GM12864 (cell line): ENCODE results near the gene ELOVL7.

Experiments used
- DNase-seq: peaks from one replicate; pipeline ENCODE4 v3.0.0-alpha.2; 2011; ENCODE audit warnings: low read depth
- H3K4me3 ChIP-seq: 2 replicates; pipeline ENCODE4 v1.5.1; 2011; ENCODE audit warnings: mild to moderate bottlenecking, low read depth, low read length, control low read depth
- TF ChIP-seq, protein P1 (sequence below): IDR thresholded peaks from 2 replicates; pipeline ENCODE4 v1.5.1; 2011; ENCODE audit warnings: low read depth, mild to moderate bottlenecking, moderate library complexity, low read length, control low read depth, inconsistent platforms; ENCODE audit errors: missing control alignments

Gene ELOVL7

DNA sequence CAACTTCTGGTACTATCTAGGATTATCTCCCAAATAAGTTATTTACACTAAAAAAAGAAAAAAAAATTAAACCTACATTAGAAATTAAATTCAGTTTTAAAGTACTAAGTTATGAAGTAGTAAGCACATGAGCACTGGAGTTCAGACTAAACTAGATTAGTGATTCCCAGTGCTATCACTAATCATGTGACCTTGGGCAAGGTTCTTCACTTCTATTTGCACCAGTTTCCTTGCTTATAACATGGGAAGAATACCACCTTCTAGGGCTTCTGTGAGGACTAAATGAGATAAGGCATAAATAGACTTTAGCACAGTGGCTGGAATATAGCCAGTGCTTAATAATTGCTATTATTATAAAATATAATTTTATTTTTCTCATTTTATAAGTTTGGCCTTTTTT lies 10.5 kb downstream of the ELOVL7 start:
- DNase-seq, result no peak
- no peak overlapping the region for H3K4me3 ChIP-seq
- TF ChIP-seq, protein P1, sequence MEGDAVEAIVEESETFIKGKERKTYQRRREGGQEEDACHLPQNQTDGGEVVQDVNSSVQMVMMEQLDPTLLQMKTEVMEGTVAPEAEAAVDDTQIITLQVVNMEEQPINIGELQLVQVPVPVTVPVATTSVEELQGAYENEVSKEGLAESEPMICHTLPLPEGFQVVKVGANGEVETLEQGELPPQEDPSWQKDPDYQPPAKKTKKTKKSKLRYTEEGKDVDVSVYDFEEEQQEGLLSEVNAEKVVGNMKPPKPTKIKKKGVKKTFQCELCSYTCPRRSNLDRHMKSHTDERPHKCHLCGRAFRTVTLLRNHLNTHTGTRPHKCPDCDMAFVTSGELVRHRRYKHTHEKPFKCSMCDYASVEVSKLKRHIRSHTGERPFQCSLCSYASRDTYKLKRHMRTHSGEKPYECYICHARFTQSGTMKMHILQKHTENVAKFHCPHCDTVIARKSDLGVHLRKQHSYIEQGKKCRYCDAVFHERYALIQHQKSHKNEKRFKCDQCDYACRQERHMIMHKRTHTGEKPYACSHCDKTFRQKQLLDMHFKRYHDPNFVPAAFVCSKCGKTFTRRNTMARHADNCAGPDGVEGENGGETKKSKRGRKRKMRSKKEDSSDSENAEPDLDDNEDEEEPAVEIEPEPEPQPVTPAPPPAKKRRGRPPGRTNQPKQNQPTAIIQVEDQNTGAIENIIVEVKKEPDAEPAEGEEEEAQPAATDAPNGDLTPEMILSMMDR, result no peak

DNA sequence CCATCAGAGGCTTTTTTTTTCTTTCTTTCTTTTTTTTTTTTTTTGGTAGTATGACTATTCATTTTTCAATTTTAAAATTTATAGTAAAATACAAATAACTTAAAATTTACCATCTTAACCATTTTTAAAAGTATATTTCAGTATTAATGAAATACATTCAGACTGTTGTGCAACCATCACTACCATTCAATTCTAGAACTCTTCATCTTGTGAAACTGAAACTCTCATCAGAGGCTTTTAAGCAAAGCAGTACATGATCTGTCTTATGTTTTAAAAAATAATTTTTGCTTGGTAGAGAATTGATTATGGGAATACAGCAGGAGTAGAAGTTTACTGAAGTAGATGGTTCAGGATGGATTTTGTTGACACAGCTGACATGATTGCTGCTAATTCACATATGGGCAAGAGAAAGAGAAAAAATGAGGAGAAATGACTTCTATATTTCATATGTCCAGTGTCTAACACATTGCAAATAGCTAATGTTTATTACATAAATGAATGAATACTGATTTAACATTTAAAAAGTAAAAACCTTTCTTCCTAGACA lies 13.4 kb downstream of the ELOVL7 start:
- TF ChIP-seq, protein P1, result no peak
- H3K4me3 ChIP-seq, result no peak overlapping the region
- no peak for DNase-seq

DNA sequence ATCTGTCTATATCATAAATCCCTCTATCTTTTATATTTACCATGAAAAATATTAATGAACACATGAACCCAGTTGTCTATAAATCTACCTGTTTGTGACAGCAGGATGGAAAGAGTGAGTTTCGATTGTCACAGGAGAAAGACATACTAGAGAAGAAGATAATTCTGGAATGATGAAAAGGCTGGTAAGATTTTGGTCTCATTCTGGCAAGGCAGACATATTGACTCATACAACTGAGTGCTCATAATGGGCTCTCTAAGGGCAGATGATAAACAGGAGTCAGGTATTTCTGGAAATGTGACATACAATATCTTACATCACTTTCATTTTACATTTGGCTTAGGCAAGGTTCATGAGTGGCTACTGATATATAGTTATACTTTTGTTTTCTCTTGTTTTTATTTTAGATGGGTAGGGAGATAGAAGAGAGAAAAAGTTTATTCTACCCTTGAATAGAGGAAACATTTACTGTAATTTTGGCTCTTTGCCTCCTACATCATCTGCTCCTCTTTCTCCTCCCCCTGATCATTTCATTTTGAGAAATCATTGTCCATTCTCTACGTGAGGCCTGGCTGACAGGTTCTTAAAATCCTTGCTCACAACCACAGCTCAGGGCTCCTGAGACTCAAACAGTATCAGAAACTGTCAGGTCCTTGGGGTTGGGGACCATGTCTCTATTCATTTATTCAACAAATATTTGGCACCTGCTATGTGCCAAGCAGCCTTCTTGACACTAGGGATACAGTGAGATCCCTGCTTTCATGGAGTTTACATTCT lies 14.4 kb downstream of the ELOVL7 start:
- H3K4me3 ChIP-seq, result no peak overlapping the region
- DNase-seq, result no peak
- TF ChIP-seq, protein P1, result no peak

DNA sequence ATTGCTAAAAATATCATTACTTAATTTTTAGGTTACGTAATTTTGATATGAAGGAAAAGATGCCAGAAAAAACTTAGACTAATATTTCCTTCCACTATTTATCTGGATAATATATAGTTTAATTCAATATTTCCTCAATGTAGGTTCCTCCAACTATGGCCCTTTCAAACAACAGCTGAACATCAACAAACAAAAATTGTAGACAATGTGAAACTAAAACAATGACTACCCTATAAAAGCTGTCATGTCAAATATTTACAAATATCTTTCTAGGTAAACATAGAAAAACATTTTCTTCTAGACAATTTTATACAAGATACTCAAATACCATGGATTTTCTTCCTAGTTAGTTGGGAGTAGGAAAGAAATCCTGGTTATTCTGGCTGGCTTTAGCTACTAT lies 16.9 kb downstream of the ELOVL7 start:
- DNase-seq, result no peak
- TF ChIP-seq, protein P1, result no peak
- no peak overlapping the region for H3K4me3 ChIP-seq

DNA sequence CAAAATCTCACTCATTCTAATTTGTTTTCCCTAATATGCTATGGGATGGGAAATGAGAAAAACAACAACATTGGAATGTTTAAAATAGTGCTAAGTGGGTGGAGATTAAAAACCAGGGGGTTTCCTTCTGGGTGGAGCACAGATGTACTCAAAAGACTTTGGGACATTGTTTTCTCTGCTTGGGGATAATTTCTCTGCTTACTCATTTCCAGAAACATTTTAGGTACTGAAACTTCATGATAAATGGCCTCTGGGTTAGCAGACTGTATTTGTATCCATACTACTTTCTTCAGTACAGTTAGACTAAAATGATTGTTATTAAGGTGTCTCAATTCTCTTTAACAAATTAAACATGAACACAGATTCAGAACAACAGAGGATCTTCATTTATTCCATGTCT lies 17.4 kb downstream of the ELOVL7 start:
- DNase-seq, result no peak
- H3K4me3 ChIP-seq, result no peak overlapping the region
- TF ChIP-seq, protein P1, result no peak

DNA sequence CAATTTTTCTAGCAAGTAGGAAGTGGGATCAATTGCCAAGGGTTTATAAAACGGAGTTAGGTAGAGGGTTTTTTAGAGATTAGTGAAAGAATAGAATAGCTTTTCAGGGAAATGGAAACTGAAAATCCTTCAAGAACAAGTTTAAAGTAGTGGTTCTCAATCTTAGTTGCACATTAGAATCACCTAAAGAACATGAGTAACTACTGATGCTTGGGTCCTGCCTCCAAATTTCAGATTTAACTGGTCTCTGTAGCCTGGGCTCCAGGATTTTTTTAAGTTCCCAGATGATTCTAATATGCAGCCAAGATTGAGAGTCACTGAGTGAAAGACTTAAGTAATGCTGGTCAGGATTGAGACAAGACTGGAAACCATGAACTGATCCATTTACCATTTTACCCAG lies 20.5 kb downstream of the ELOVL7 start:
- DNase-seq, result no peak
- TF ChIP-seq, protein P1, result no peak
- H3K4me3 ChIP-seq, result no peak overlapping the region

DNA sequence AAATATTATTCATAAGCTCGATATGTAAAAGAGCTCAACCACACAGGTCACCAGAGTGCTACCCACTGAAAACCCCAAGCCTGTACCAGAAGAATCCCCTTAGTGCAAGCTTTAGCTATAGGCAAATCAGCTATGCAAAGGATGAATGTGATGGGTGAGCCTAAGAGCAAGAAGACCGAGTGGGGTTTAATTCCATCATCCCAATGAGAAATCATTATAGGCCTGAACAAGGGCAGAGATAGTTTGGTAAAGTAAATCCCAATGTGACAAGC lies 21.8 kb downstream of the ELOVL7 start:
- TF ChIP-seq, protein P1, result no peak
- no peak for DNase-seq

More for the DNA sequence above, 21.8 kb downstream of the ELOVL7 start:
- H3K4me3 ChIP-seq, result no peak overlapping the region
